Spinal cord (tissue), 4 donors: Measurements from ENCODE around the gene PSMD1. TPM values are rescaled to one million over a fixed set of nuclear protein-coding genes. Genes with fewer than 3 reads are reported as not detected.

Experiments used
- polyA plus RNA-seq, 2 donors: library from polyadenylated mRNA; unstranded; fragments of 120-200 nt; gene quantifications; one replicate each; pipeline ENCODE4 v1.2.1, GENCODE V29; 2013; ENCODE audit not compliant: insufficient read length in 2 of 2
- small RNA-seq: library from RNA; depleted of rRNA; stranded (forward); fragments of <200 nt; gene quantifications from one replicate; pipeline ENCODE3, GENCODE V24; 2014; ENCODE audit warnings: low replicate concordance
- total RNA-seq, 2 donors: library from RNA; depleted of rRNA in 1 of 2; stranded (reverse); fragments of 120-200 nt in 1 of 2; fragments of >200 nt in 1 of 2; gene quantifications; one replicate each; pipeline versions ENCODE4 v1.2.3 to v1.2.4, GENCODE V29; 2013 to 2014

The PSMD1 gene
- total and polyA plus RNA-seq, 4 donors: 101 to 117 (median 104) TPM

Small RNAs within 50 kb of the gene (small RNA-seq; reads per million reads assigned to genes)
- gene RNU1-93P: not detected

Other genes starting within 250 kb of the PSMD1 start
- gene ITM2C, start 191.9 kb upstream of the PSMD1 start, total RNA-seq: 100 to 1,000 TPM; 270 to 544 TPM
- 100 to 1,000 TPM; 506 to 657 TPM for gene ITM2C, start 191.9 kb upstream of the PSMD1 start, polyA plus RNA-seq
- gene GPR55, start 131.6 kb upstream of the PSMD1 start, total RNA-seq: not detected
- gene GPR55, start 131.6 kb upstream of the PSMD1 start, polyA plus RNA-seq: under 1 TPM; 0.08 to 0.12 TPM
- gene SPATA3, start 60.7 kb upstream of the PSMD1 start, total RNA-seq: not detected
- not detected for gene SPATA3, start 60.7 kb upstream of the PSMD1 start, polyA plus RNA-seq
- gene C2orf72, start 19.3 kb upstream of the PSMD1 start, total RNA-seq: 10 to 100 TPM; 23.0 to 23.6 TPM
- gene C2orf72, start 19.3 kb upstream of the PSMD1 start, polyA plus RNA-seq: 10 to 100 TPM; 67.4 to 67.6 TPM
- gene HTR2B, start 68.2 kb downstream of the PSMD1 start, total RNA-seq: 1 to 10 TPM in 1 of 2 donors, under 1 TPM in 1; 0.40 to 1.1 TPM
- under 1 TPM; 0.16 to 0.26 TPM for gene HTR2B, start 68.2 kb downstream of the PSMD1 start, polyA plus RNA-seq
- gene ARMC9, start 141.8 kb downstream of the PSMD1 start, total RNA-seq: 10 to 100 TPM; 22.8 to 27.6 TPM
- gene ARMC9, start 141.8 kb downstream of the PSMD1 start, polyA plus RNA-seq: 10 to 100 TPM; 14.4 to 19.8 TPM